Measurements from ENCODE around the gene SLAMF6. TPM values are rescaled to one million over a fixed set of nuclear protein-coding genes. Genes with fewer than 3 reads are reported as not detected.

Gene SLAMF6
- total RNA-seq, result 1 to 10 TPM in 1 of 4 donors, under 1 TPM in 1, not detected in 2; 0.19 to 2.3 TPM

GRCh38 chr1:160522622-160523345 is at the start of gene SLAMF6:
Gene SLAMF6, minus strand, starts transcription at chr1:160523255. Its CDS starts 63 bp downstream, at chr1:160523192.
- H3K4me1 ChIP-seq, result no peaks in the 10 kb centered on the region
- DNase-seq (no peak), ATAC-seq (no peak)
- TF ChIP-seq POLR2A (IDR thresholded peaks at IDR 0.05), result no peak
- TF ChIP-seq CTCF (IDR thresholded peaks at IDR 0.05 in 4 of 5, conservative IDR thresholded peaks at IDR 0.05 in 1 of 5), result no peak
- no peaks in the 10 kb centered on the region for H3K27me3 ChIP-seq
- in situ Hi-C loops (cut with MboI; ENCODE audit: low sequenced_read_pairs in 4 of 4), result no loop called here
- H3K4me3 ChIP-seq, result no peak within 1 kb of the TSS
- H3K27ac ChIP-seq, result no peak within 1 kb of the TSS
- no peaks in the 10 kb centered on the region for H3K36me3 ChIP-seq
- H3K9me3 ChIP-seq, result no peaks in the 10 kb centered on the region
- intact Hi-C loops (cut with DNase I; ENCODE audit: low total_unique reads), result no loop called here

- TF ChIP-seq POLR2A (IDR thresholded peaks at IDR 0.05), result no peak
- TF ChIP-seq CTCF (IDR thresholded peaks at IDR 0.05 in 4 of 5, conservative IDR thresholded peaks at IDR 0.05 in 1 of 5), result no peak
- no peaks in the 10 kb centered on the region for H3K9me3 ChIP-seq
- H3K36me3 ChIP-seq, result no peaks in the 10 kb centered on the region
- DNase-seq (no peak), ATAC-seq (no peak)
- H3K27ac ChIP-seq, result no peak overlapping the region
- in situ Hi-C loops (cut with MboI; ENCODE audit: low sequenced_read_pairs in 4 of 4) (no loop called here), intact Hi-C loops (cut with DNase I; ENCODE audit: low total_unique reads) (no loop called here)
- no peaks in the 10 kb centered on the region for H3K4me1 ChIP-seq
- H3K4me3 ChIP-seq, result no peak overlapping the region
- H3K27me3 ChIP-seq, result no peaks in the 10 kb centered on the region
These were observed 47.8 kb upstream of the SLAMF6 start for GRCh38 chr1:160570840-160571239.

GRCh38 chr1:160569806-160570205 is 46.8 kb upstream of the SLAMF6 start:
- Histone ChIP-seq H3K4me3 (no peak overlapping the region), H3K4me1 (no peaks in the 10 kb centered on the region), H3K27ac (no peak overlapping the region), H3K9me3 (no peaks in the 10 kb centered on the region), H3K27me3 (no peaks in the 10 kb centered on the region), H3K36me3 (no peaks in the 10 kb centered on the region)
- intact Hi-C loops (cut with DNase I; ENCODE audit: low total_unique reads) (no loop called here), in situ Hi-C loops (cut with MboI; ENCODE audit: low sequenced_read_pairs in 4 of 4) (no loop called here)
- DNase-seq (no peak), ATAC-seq (no peak)
- TF ChIP-seq POLR2A (IDR thresholded peaks at IDR 0.05) (no peak), CTCF (IDR thresholded peaks at IDR 0.05 in 4 of 5, conservative IDR thresholded peaks at IDR 0.05 in 1 of 5) (no peak)

DNA sequence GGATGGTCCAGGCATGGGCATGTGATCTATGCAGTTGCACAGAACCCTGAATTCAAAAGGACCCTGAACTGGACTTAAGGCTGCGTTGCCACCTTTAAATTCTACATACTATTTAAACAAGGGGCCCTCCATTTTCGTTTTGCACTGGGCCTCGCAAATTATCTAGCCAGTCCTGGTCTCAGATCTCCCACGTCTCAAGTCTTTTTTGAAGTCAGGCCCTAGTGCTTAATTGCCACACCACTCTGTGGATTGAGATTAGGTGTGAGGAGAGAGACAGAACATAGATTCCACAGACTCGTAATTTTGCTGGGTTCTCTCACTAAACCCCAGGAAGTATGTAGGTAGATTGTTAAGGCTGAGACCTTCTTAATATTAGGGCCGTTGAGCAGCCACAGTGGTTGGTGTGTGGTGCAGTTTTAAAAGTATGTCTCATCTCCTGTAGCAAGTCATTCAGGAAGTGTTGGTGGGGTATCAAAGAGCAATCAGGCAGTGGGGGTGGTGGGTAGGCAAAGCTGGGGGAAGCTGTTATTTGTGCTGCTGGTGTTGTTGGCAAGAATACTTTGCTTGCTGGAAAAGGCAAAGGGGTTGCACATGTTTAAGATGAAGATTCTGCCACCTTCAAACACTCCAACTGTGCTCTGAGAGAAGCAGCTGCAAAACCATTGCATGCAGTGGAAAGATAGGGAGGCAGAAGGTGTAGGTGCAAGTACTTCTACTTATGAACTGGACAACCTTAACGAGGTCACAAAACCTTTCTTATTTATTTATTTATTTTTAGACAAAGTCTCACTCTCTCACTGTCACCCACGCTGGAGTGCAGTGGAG is 45.0 kb upstream of the SLAMF6 start:
- no peak overlapping the region for H3K4me3 ChIP-seq
- intact Hi-C loops (cut with DNase I; ENCODE audit: low total_unique reads), result no loop called here
- no peak for ATAC-seq
- TF ChIP-seq POLR2A (IDR thresholded peaks at IDR 0.05) (no peak), CTCF (IDR thresholded peaks at IDR 0.05 in 4 of 5, conservative IDR thresholded peaks at IDR 0.05 in 1 of 5) (no peak)
- peak in 1 of 2 donors; percentile 18 for DNase-seq
- H3K27me3 ChIP-seq, result no peaks in the 10 kb centered on the region
- H3K36me3 ChIP-seq, result no peaks in the 10 kb centered on the region
- no peaks in the 10 kb centered on the region for H3K4me1 ChIP-seq
- no peaks in the 10 kb centered on the region for H3K9me3 ChIP-seq
- no peak overlapping the region for H3K27ac ChIP-seq
- in situ Hi-C loops (cut with MboI; ENCODE audit: low sequenced_read_pairs in 4 of 4), result no loop called here

Data from gastrocnemius medialis (tissue), 4 donors.